MM.1S (cell line): ENCODE results near the gene HPS6.

Experiments used
- DNase-seq: peaks from one replicate; pipeline ENCODE4 v3.0.0-alpha.2; 2015
- H2AFZ ChIP-seq: fragments of 300-600 bp; sonication (generic); 2 replicates; pipeline ENCODE4 v1.6.0; 2016; ENCODE audit warnings: antibody characterized with exemption, low read length
- H3F3A ChIP-seq: fragments of 300-600 bp; sonication (generic); 2 replicates; pipeline ENCODE4 v1.6.1; 2016; ENCODE audit warnings: mild to moderate bottlenecking, antibody characterized with exemption, low read length, moderate library complexity, mixed read lengths; ENCODE audit not compliant: insufficient read depth
- H3K27ac ChIP-seq: fragments of 300-600 bp; sonication (generic); 2 replicates; pipeline ENCODE4 v1.5.1; 2016; ENCODE audit warnings: mild to moderate bottlenecking, low read length
- H3K27me3 ChIP-seq: fragments of 300-600 bp; sonication (generic); replicated peaks from 2 replicates; pipeline ENCODE4 v1.6.0; 2016; ENCODE audit warnings: low read length; ENCODE audit not compliant: insufficient read depth
- H3K36me3 ChIP-seq: fragments of 300-600 bp; sonication (generic); replicated peaks from 2 replicates; pipeline ENCODE4 v1.6.1; 2016; ENCODE audit warnings: mild to moderate bottlenecking, low read length, mixed read lengths; ENCODE audit not compliant: insufficient read depth
- H3K4me1 ChIP-seq: fragments of 300-600 bp; sonication (generic); 2 replicates; pipeline ENCODE4 v1.6.1; 2016; ENCODE audit warnings: low read length, mixed read lengths
- H3K4me2 ChIP-seq: fragments of 300-600 bp; sonication (generic); 2 replicates; pipeline ENCODE4 v1.6.0; 2016; ENCODE audit warnings: low read depth, low read length
- H3K4me3 ChIP-seq: fragments of 300-600 bp; sonication (generic); 2 replicates; pipeline ENCODE4 v1.5.1; 2016; ENCODE audit warnings: low read length, mixed read lengths
- H3K79me2 ChIP-seq: fragments of 300-600 bp; sonication (generic); 2 replicates; pipeline ENCODE4 v1.6.1; 2016; ENCODE audit warnings: mixed run types, low read length, mixed read lengths
- H3K9ac ChIP-seq: fragments of 300-600 bp; sonication (generic); 2 replicates; pipeline ENCODE4 v1.6.1; 2016; ENCODE audit warnings: low read length, mixed read lengths
- H3K9me2 ChIP-seq: fragments of 300-600 bp; sonication (generic); replicated peaks from 2 replicates; pipeline ENCODE4 v1.6.1; 2016; ENCODE audit warnings: mild to moderate bottlenecking, low read length, mixed read lengths; ENCODE audit not compliant: insufficient read depth
- H3K9me3 ChIP-seq: fragments of 300-600 bp; sonication (generic); replicated peaks from 2 replicates; pipeline ENCODE4 v1.6.1; 2016; ENCODE audit warnings: mild to moderate bottlenecking, low read length, mixed read lengths; ENCODE audit not compliant: insufficient read depth
- H4K20me1 ChIP-seq: fragments of 300-600 bp; sonication (generic); 2 replicates; pipeline ENCODE4 v1.6.1; 2016; ENCODE audit warnings: mild to moderate bottlenecking, low read length, moderate library complexity, mixed read lengths; ENCODE audit not compliant: insufficient read depth
- EZH2 ChIP-seq: fragments of 300-600 bp; sonication (generic); optimal IDR thresholded peaks from 2 replicates; pipeline ENCODE3; 2017; ENCODE audit warnings: low read depth, mild to moderate bottlenecking, antibody characterized with exemption, low read length, mixed read lengths
- EZH2phosphoT487 ChIP-seq: fragments of 300-600 bp; sonication (generic); IDR thresholded peaks from 2 replicates; pipeline ENCODE4 v1.6.1; 2018; ENCODE audit warnings: antibody characterized with exemption, low read length
- TF ChIP-seq, protein P1 (sequence below): fragments of 300-600 bp; sonication (generic); IDR thresholded peaks from 2 replicates; pipeline ENCODE4 v1.5.1; 2016; ENCODE audit warnings: antibody characterized with exemption, low read length, mixed read lengths

HPS6 gene

DNA sequence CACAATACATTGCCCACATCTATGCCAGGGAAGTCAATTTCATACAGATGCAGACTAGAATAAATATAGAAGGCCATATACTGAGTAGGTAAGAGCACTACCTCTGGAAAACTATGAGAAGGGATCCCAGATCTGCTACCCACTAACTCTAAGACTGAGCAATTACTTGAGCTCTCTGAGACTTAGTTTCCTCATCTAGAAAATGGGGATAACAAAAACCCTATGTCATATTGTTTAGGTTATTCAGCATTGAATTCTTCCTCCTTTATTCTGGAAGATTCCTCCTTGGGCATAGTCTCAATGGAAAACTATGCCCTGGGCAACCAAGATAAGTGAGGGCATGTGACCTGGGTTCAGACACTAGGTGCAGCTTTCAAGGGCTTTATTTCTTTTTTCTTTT lies 5.2 kb upstream of the HPS6 start:
- Histone ChIP-seq H3K9me2 (no peaks in the 10 kb centered on the region), H4K20me1 (no peaks in the 10 kb centered on the region), H3K9ac (no peak overlapping the region), H3K4me2 (no peak overlapping the region), H3K79me2 (peaks cover 8% of the 10 kb centered on the region), H2AFZ (no peak overlapping the region), H3K9me3 (no peaks in the 10 kb centered on the region), H3K4me3 (no peak overlapping the region), H3K36me3 (no peaks in the 10 kb centered on the region), H3K27ac (no peak overlapping the region), H3F3A (0 out of 2 replicates have a peak, but pooled peaks cover 4% of the 10 kb centered on the region), H3K27me3 (no peaks in the 10 kb centered on the region), H3K4me1 (0 out of 2 replicates have a peak, but pooled peaks cover 3% of the 10 kb centered on the region)
- TF ChIP-seq EZH2 (no peak), EZH2phosphoT487 (no peak)
- TF ChIP-seq, protein P1, sequence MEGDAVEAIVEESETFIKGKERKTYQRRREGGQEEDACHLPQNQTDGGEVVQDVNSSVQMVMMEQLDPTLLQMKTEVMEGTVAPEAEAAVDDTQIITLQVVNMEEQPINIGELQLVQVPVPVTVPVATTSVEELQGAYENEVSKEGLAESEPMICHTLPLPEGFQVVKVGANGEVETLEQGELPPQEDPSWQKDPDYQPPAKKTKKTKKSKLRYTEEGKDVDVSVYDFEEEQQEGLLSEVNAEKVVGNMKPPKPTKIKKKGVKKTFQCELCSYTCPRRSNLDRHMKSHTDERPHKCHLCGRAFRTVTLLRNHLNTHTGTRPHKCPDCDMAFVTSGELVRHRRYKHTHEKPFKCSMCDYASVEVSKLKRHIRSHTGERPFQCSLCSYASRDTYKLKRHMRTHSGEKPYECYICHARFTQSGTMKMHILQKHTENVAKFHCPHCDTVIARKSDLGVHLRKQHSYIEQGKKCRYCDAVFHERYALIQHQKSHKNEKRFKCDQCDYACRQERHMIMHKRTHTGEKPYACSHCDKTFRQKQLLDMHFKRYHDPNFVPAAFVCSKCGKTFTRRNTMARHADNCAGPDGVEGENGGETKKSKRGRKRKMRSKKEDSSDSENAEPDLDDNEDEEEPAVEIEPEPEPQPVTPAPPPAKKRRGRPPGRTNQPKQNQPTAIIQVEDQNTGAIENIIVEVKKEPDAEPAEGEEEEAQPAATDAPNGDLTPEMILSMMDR = no peak
- no peak for DNase-seq

DNA sequence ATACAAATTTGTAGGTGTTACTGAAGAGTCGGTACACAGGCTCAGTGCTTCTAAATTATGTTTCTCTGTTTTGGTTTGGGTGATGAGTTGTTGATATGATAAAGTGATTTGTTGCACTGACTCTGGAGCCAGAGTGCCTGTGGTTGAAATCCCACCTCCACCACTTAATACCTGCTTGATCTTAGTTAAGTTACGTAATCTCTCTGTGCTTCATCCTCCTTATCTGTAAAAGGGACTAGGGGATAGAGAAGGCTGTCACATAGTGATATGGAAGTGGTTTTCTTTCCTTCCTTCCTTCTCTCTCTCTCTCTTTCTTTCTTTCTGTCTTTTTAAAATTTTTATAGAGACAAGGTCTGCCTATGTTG lies 664 bp upstream of the HPS6 start:
- no peaks in the 10 kb centered on the region for H3K36me3 ChIP-seq
- peak overlapping the region; percentile 41; the same call in 1 of the 2 replicates for H3K9ac ChIP-seq
- peak overlapping the region; percentile 99; the same call in 1 of the 2 replicates for H3K4me2 ChIP-seq
- peaks cover 9% of the 10 kb centered on the region; the same call in 1 of the 2 replicates for H3K4me1 ChIP-seq
- no peak for TF ChIP-seq EZH2
- TF ChIP-seq, protein P1 = no peak
- TF ChIP-seq EZH2phosphoT487 = no peak
- H3K79me2 ChIP-seq = peaks cover 28% of the 10 kb centered on the region
- no peaks in the 10 kb centered on the region for H3K27me3 ChIP-seq
- H3F3A ChIP-seq = 0 out of 2 replicates have a peak, but pooled peaks cover 7% of the 10 kb centered on the region
- H3K27ac ChIP-seq = peak overlapping the region; percentile 47; the same call in 1 of the 2 replicates
- peak overlapping the region; percentile 80 for H2AFZ ChIP-seq
- H3K9me2 ChIP-seq = no peaks in the 10 kb centered on the region
- H3K4me3 ChIP-seq = peak overlapping the region; percentile 82
- no peaks in the 10 kb centered on the region for H3K9me3 ChIP-seq
- DNase-seq = no peak
- H4K20me1 ChIP-seq = no peaks in the 10 kb centered on the region

DNA sequence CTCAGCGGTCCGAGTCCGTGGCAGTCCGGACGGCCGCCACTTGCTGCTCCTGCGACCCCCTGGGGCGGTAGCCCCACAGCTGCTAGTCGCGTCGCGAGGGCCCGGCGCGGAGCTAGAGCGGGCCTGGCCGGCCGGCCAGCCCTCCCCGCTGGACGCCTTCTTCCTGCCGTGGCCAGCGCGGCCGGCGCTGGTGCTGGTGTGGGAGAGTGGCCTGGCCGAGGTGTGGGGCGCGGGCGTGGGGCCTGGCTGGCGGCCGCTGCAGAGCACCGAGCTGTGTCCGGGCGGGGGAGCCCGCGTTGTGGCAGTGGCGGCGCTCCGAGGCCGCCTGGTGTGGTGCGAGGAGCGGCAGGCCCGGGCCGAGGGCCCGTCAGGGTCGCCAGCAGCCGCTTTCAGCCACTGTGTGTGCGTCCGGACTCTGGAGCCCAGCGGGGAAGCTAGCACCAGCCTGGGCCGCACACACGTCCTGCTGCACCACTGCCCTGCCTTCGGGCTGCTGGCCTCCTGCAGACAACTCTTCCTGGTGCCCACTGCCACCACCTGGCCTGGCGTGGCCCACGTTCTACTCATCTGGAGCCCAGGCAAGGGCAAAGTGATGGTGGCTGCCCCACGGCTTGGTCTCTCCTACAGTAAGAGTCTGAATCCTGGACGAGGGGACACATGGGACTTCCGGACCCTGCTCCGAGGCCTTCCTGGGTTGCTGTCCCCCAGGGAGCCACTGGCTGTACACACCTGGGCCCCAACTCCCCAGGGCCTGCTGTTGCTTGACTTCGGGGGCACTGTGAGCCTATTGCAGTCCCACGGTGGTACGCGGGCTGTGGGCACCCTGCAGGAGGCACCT lies 631 bp downstream of the HPS6 start:
- peak overlapping the region; percentile 47; the same call in 1 of the 2 replicates for H3K27ac ChIP-seq
- H3K4me1 ChIP-seq = peaks cover 9% of the 10 kb centered on the region; the same call in 1 of the 2 replicates
- no peaks in the 10 kb centered on the region for H3K27me3 ChIP-seq
- no peaks in the 10 kb centered on the region for H3K36me3 ChIP-seq
- H3K9me2 ChIP-seq = no peaks in the 10 kb centered on the region
- H3F3A ChIP-seq = 0 out of 2 replicates have a peak, but pooled peaks cover 8% of the 10 kb centered on the region
- no peaks in the 10 kb centered on the region for H3K9me3 ChIP-seq
- H3K9ac ChIP-seq = peak overlapping the region; percentile 86
- peak overlapping the region; percentile 80 for H2AFZ ChIP-seq
- H3K79me2 ChIP-seq = peaks cover 28% of the 10 kb centered on the region
- TF ChIP-seq EZH2phosphoT487 (no peak), EZH2 (no peak)
- TF ChIP-seq, protein P1 = no peak; the same call in 1 of the 2 replicates
- H4K20me1 ChIP-seq = no peaks in the 10 kb centered on the region
- DNase-seq = peak; percentile 18
- H3K4me2 ChIP-seq = peak overlapping the region; percentile 99
- peak overlapping the region; percentile 82 for H3K4me3 ChIP-seq
